ENCODE results near the gene RALGPS1. TPM values are rescaled to one million over a fixed set of nuclear protein-coding genes. Genes with fewer than 3 reads are reported as not detected.

The RALGPS1 gene
- total and polyA plus RNA-seq, 2 of the 13 experiments (the other 11 are each of a cell fraction or from before 2014, with no cell fraction given), result 3.7 to 6.5 TPM

GRCh38 chr9:127008076-127008475 is 93.5 kb downstream of the RALGPS1 start (continued):
- TF ChIP-seq, protein P1, sequence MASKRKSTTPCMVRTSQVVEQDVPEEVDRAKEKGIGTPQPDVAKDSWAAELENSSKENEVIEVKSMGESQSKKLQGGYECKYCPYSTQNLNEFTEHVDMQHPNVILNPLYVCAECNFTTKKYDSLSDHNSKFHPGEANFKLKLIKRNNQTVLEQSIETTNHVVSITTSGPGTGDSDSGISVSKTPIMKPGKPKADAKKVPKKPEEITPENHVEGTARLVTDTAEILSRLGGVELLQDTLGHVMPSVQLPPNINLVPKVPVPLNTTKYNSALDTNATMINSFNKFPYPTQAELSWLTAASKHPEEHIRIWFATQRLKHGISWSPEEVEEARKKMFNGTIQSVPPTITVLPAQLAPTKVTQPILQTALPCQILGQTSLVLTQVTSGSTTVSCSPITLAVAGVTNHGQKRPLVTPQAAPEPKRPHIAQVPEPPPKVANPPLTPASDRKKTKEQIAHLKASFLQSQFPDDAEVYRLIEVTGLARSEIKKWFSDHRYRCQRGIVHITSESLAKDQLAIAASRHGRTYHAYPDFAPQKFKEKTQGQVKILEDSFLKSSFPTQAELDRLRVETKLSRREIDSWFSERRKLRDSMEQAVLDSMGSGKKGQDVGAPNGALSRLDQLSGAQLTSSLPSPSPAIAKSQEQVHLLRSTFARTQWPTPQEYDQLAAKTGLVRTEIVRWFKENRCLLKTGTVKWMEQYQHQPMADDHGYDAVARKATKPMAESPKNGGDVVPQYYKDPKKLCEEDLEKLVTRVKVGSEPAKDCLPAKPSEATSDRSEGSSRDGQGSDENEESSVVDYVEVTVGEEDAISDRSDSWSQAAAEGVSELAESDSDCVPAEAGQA (IDR thresholded peaks at IDR 0.05; ENCODE audit: low read depth), result no peak
- TF ChIP-seq, protein P1 (CRISPR knock-in tag; IDR thresholded peaks at IDR 0.05; ENCODE audit: borderline replicate concordance), result no peak
- TF ChIP-seq ZNF180 (CRISPR knock-in tag; IDR thresholded peaks at IDR 0.05; ENCODE audit: borderline replicate concordance, low read depth), result no peak
- no peak for TF ChIP-seq SIX1 (CRISPR knock-in tag; IDR thresholded peaks at IDR 0.05; ENCODE audit: borderline replicate concordance)
- TF ChIP-seq GMEB2 (CRISPR knock-in tag; IDR thresholded peaks at IDR 0.05; ENCODE audit: low read depth), result no peak
- no peak for TF ChIP-seq MXI1 (IDR thresholded peaks at IDR 0.05; ENCODE audit: borderline replicate concordance, low read depth, low read length)

All from HepG2 (cell line).